SH-SY5Y (cell line): ENCODE results near the gene OR6N2.

Experiments used
- GATA2 ChIP-seq: IDR thresholded peaks from 2 replicates; pipeline ENCODE4 v1.6.1; 2011; ENCODE audit warnings: mild to moderate bottlenecking, low read depth, low read length
- GATA3 ChIP-seq: IDR thresholded peaks from 2 replicates; pipeline ENCODE4 v1.6.1; 2011; ENCODE audit warnings: low read depth, mild to moderate bottlenecking, low read length, moderate library complexity

GRCh38 chr1:158798531-158798930 lies 17.5 kb upstream of the OR6N2 start:
- TF ChIP-seq GATA3 = no peak
- no peak for TF ChIP-seq GATA2
